Activated CD8-positive, alpha-beta T cell treated with anti-CD3 and anti-CD28 coated beads for 36 hours (primary cell): Measurements from ENCODE around the gene WSCD2. TPM values are rescaled to one million over a fixed set of nuclear protein-coding genes. Genes with fewer than 3 reads are reported as not detected.

Source experiments
- ATAC-seq: fragments of 200-7000 bp; cut with Tn5 transposase; one replicate; pipeline ENCODE4 v1.10.0; 2021; ENCODE audit warnings: mild to moderate bottlenecking, moderate library complexity
- CTCF ChIA-PET: fragments of 350-600 bp; sonication (Branson Sonifier 250); formaldehyde crosslinking; loops from one replicate; lab custom pipeline; 2021; ENCODE audit warnings: antibody characterized with exemption; lab: Charles Lee
- POLR2A ChIA-PET: fragments of 350-600 bp; sonication (Branson Sonifier 250); formaldehyde crosslinking; loops from one replicate; lab custom pipeline; 2021; ENCODE audit warnings: antibody characterized with exemption; lab: Charles Lee
- DNase-seq: peaks from one replicate; pipeline ENCODE4 v3.0.0-alpha.2; 2020
- H3K27ac Mint-ChIP-seq: one replicate; pipeline ENCODE4 v1.8.0; 2021; ENCODE audit warnings: mild to moderate bottlenecking, mixed read lengths
- H3K27me3 Mint-ChIP-seq: one replicate; pipeline ENCODE4 v1.8.0; 2021; ENCODE audit warnings: mixed read lengths
- H3K36me3 Mint-ChIP-seq: one replicate; pipeline ENCODE4 v1.8.0; 2021; ENCODE audit warnings: low read depth, mixed read lengths
- H3K4me1 Mint-ChIP-seq: one replicate; pipeline ENCODE4 v1.8.0; 2021; ENCODE audit warnings: low read depth, mixed read lengths
- H3K4me3 Mint-ChIP-seq: one replicate; pipeline ENCODE4 v1.8.0; 2021; ENCODE audit warnings: mild to moderate bottlenecking, moderate library complexity, mixed read lengths
- H3K9me3 Mint-ChIP-seq: one replicate; pipeline ENCODE4 v1.8.0; 2021; ENCODE audit warnings: mixed read lengths
- intact Hi-C: fragments of 100-400 bp; cut with micrococcal nuclease; formaldehyde crosslinking; loops from one replicate; pipeline ENCODE4 v1.10.0; 2022
- total RNA-seq, 2 experiments: library from RNA; stranded (reverse); gene quantifications; one replicate each; pipeline ENCODE4 v1.2.3, GENCODE V29; 2021
- TF ChIP-seq, protein P1 (sequence below): fragments of 200-600 bp; IDR thresholded peaks from one replicate; pipeline ENCODE4 v1.8.0; 2022; ENCODE audit warnings: antibody characterized with exemption, mild to moderate bottlenecking

WSCD2 gene
- total RNA-seq, 2 experiments from 2014 or later = not detected

DNA sequence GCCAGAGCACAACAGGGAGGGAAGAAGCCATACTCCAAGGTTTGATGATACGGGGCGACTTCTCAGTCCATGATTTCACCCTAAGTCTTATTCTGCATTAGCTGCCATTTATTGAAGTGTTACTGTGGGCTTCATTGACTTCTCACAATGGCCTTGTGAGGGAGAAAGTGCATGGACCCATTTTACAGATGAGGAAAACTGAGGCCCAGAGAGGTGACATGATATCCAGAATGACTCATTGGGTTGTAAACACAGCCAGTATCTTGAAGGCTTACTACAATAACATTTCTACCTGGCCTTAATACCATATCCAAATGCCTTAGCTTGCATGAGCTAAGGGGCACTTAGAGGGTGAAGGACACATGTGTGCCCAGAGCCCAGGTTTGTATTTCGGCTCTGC lies 109.4 kb downstream of the WSCD2 start:
- H3K4me1 Mint-ChIP-seq = no peaks in the 10 kb centered on the region
- ChIA-PET POLR2A (no interaction called here), CTCF (interaction anchor here (0.8 to 2.5 kb wide), 4 partner anchors 49 to 273 kb away, joined by 3 to 6 read pairs (median 4); no protein-coding TSS in a partner anchor)
- H3K27me3 Mint-ChIP-seq = peaks cover 19% of the 10 kb centered on the region
- intact Hi-C loops = no loop called here
- no peaks in the 10 kb centered on the region for H3K9me3 Mint-ChIP-seq
- ATAC-seq (no peak), DNase-seq (no peak)
- TF ChIP-seq, protein P1, sequence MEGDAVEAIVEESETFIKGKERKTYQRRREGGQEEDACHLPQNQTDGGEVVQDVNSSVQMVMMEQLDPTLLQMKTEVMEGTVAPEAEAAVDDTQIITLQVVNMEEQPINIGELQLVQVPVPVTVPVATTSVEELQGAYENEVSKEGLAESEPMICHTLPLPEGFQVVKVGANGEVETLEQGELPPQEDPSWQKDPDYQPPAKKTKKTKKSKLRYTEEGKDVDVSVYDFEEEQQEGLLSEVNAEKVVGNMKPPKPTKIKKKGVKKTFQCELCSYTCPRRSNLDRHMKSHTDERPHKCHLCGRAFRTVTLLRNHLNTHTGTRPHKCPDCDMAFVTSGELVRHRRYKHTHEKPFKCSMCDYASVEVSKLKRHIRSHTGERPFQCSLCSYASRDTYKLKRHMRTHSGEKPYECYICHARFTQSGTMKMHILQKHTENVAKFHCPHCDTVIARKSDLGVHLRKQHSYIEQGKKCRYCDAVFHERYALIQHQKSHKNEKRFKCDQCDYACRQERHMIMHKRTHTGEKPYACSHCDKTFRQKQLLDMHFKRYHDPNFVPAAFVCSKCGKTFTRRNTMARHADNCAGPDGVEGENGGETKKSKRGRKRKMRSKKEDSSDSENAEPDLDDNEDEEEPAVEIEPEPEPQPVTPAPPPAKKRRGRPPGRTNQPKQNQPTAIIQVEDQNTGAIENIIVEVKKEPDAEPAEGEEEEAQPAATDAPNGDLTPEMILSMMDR = no peak
- H3K27ac Mint-ChIP-seq = no peak overlapping the region
- no peaks in the 10 kb centered on the region for H3K36me3 Mint-ChIP-seq
- H3K4me3 Mint-ChIP-seq = no peak overlapping the region

DNA sequence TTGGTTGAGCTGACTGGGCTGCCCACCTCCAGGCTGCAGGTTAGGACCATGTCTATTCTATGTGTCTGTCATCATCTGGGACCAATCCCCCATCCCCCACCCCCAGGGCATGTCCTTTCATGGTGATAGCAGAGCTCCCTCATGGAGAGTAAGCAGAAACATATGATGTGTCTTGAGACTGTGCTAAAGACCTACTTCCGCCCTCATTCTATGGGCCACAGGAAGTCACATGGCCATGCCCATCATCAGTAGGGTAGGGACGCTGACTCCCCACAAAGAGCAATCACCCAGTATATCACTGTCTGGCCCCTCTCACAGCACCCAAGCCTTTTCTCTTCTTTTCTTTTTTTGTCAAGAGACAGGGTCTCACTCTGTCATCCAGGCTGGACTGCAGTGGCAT lies 110.3 kb downstream of the WSCD2 start:
- no peak overlapping the region for H3K27ac Mint-ChIP-seq
- intact Hi-C loops = no loop called here
- H3K36me3 Mint-ChIP-seq = no peaks in the 10 kb centered on the region
- CTCF ChIA-PET = interaction anchor here (2.5 kb wide), 1 partner anchor 272 kb away, joined by 6 read pairs; no protein-coding TSS in a partner anchor
- TF ChIP-seq, protein P1 = no peak
- DNase-seq (no peak), ATAC-seq (no peak)
- H3K4me1 Mint-ChIP-seq = no peaks in the 10 kb centered on the region
- H3K4me3 Mint-ChIP-seq = no peak overlapping the region
- no peaks in the 10 kb centered on the region for H3K9me3 Mint-ChIP-seq
- POLR2A ChIA-PET = no interaction called here
- H3K27me3 Mint-ChIP-seq = peaks cover 19% of the 10 kb centered on the region

GRCh38 chr12:108240027-108240785 lies 111.1 kb downstream of the WSCD2 start:
- TF ChIP-seq, protein P1 = no peak
- POLR2A ChIA-PET = no interaction called here

DNA sequence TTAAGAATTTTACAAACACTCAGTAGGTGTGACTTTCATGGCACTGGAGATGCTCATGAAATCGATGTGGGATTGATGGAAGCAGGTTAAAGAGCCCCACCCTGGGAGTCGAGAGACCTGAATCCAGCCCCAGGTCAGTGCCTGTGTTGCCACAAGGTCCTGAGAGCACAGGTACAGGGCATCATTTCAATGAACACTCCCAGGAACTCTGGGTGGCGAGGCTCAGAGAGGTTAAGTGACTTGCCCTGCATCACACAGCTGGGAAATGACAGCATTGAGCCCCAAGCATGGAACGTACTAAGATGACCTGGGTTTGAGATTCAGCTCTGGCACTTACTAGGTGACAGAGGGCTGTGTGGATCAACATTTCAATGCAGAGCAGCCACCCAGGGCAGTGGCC lies 111.8 kb downstream of the WSCD2 start:
- DNase-seq = no peak
- CTCF ChIA-PET = no interaction called here
- TF ChIP-seq, protein P1 = no peak
- Mint-ChIP-seq H3K36me3 (no peaks in the 10 kb centered on the region), H3K27ac (no peak overlapping the region), H3K9me3 (no peaks in the 10 kb centered on the region), H3K27me3 (peaks cover 24% of the 10 kb centered on the region), H3K4me3 (no peak overlapping the region), H3K4me1 (no peaks in the 10 kb centered on the region)
- intact Hi-C loops = no loop called here
- ATAC-seq = no peak
- POLR2A ChIA-PET = no interaction called here

More at GRCh38 chr12:108240027-108240785, 111.1 kb downstream of the WSCD2 start:
- intact Hi-C loops = no loop called here
- Mint-ChIP-seq H3K27ac (no peak overlapping the region), H3K27me3 (peaks cover 23% of the 10 kb centered on the region), H3K4me3 (no peak overlapping the region), H3K36me3 (no peaks in the 10 kb centered on the region), H3K4me1 (no peaks in the 10 kb centered on the region), H3K9me3 (no peaks in the 10 kb centered on the region)
- DNase-seq = no peak
- ATAC-seq = no peak
- CTCF ChIA-PET = no interaction called here

- Mint-ChIP-seq H3K27ac (no peak overlapping the region), H3K27me3 (peaks cover 24% of the 10 kb centered on the region)
- intact Hi-C loops = no loop called here
Observed at GRCh38 chr12:108241986-108242703, 113.1 kb downstream of the WSCD2 start.

More at GRCh38 chr12:108241986-108242703, 113.1 kb downstream of the WSCD2 start:
- no peaks in the 10 kb centered on the region for H3K4me1 Mint-ChIP-seq
- ATAC-seq (no peak), DNase-seq (no peak)
- ChIA-PET POLR2A (no interaction called here), CTCF (no interaction called here)
- no peak overlapping the region for H3K4me3 Mint-ChIP-seq
- TF ChIP-seq, protein P1 = no peak
- H3K9me3 Mint-ChIP-seq = no peaks in the 10 kb centered on the region
- H3K36me3 Mint-ChIP-seq = no peaks in the 10 kb centered on the region
